SK-N-MC (cell line): ENCODE results near the gene UNC5C.

ENCODE experiments used
- EZH2 ChIP-seq: fragments of 200-600 bp; sonication (generic); IDR thresholded peaks from one replicate; pipeline ENCODE4 v1.6.1; 2017; ENCODE audit warnings: antibody characterized with exemption
- FOXP2 ChIP-seq: optimal IDR thresholded peaks from 2 replicates; pipeline ENCODE3; 2011; ENCODE audit warnings: mild to moderate bottlenecking, moderate library complexity; ENCODE audit not compliant: insufficient read depth; ENCODE audit errors: extremely low read length, control extremely low read depth
- POLR2AphosphoS5 ChIP-seq: IDR thresholded peaks from 2 replicates; pipeline ENCODE4 v1.6.1; 2012; ENCODE audit warnings: mild to moderate bottlenecking, low read depth, low read length, borderline replicate concordance

DNA sequence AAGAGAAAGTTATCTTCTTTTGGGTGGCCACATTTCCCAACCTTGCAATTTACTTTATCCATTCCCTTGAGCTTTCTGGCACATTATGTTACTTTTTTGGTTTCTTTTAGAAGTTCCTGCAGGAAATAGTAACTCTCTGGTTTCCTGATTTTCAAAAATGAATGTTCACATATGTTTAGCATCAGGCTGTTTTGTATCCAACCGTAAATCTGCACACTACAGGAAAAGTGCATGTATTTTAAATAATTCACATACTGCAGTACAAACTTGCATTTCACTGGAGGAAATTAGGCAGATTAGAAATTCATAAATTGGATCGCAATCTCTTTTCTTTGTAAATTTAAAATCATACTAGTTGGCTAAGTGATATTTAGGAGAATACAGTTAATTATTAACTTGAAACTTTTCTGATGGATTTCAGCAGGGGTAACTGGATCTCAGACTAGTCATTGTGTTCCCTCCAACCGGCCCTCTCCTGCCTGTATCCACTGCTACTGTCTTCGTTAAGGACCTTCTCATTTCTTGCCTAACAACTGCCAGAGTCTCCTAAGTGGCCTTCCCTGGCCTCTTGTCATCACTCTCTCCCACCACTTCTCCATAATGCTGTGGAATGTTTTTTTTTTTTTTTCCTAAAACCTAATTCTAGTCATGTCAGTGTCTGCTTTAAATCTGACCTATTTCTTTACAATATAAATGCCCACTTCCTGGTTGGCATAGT is 137.2 kb downstream of the UNC5C start:
- peak; percentile 21; the same call in 1 of the 2 replicates for TF ChIP-seq POLR2AphosphoS5
- TF ChIP-seq EZH2, result no peak
- no peak for TF ChIP-seq FOXP2
